BE2C (cell line): ENCODE measurements around the gene TBATA.
"Not testable (repeated sequence)": the region's sequence is repeated elsewhere in the genome, so short reads cannot be mapped to it uniquely, and the experiment has no call there.

Experiments
- DNase-seq: peaks from one replicate; pipeline ENCODE4 v3.0.0-alpha.2; 2020
- H3K27me3 ChIP-seq: fragments of 250-450 bp; sonication (Bioruptor Pico); 2 replicates; pipeline ENCODE4 v1.5.1; 2020; ENCODE audit warnings: mild to moderate bottlenecking
- H3K36me3 ChIP-seq: fragments of 250-450 bp; sonication (Bioruptor Pico); 2 replicates; pipeline ENCODE4 v1.5.1; 2020; ENCODE audit warnings: mild to moderate bottlenecking
- H3K4me1 ChIP-seq: fragments of 250-450 bp; sonication (Bioruptor Pico); 2 replicates; pipeline ENCODE4 v1.5.1; 2020
- H3K4me3 ChIP-seq: 2 replicates; pipeline ENCODE4 v1.5.1; 2011; ENCODE audit warnings: low read depth, low read length
- H3K9me3 ChIP-seq: fragments of 250-450 bp; sonication (Bioruptor Pico); 2 replicates; pipeline ENCODE4 v1.5.1; 2020
- TF ChIP-seq, protein P1 (sequence below): IDR thresholded peaks from 2 replicates; pipeline ENCODE4 v1.5.1; 2012; ENCODE audit warnings: mild to moderate bottlenecking, low read depth, low read length

TBATA gene

DNA sequence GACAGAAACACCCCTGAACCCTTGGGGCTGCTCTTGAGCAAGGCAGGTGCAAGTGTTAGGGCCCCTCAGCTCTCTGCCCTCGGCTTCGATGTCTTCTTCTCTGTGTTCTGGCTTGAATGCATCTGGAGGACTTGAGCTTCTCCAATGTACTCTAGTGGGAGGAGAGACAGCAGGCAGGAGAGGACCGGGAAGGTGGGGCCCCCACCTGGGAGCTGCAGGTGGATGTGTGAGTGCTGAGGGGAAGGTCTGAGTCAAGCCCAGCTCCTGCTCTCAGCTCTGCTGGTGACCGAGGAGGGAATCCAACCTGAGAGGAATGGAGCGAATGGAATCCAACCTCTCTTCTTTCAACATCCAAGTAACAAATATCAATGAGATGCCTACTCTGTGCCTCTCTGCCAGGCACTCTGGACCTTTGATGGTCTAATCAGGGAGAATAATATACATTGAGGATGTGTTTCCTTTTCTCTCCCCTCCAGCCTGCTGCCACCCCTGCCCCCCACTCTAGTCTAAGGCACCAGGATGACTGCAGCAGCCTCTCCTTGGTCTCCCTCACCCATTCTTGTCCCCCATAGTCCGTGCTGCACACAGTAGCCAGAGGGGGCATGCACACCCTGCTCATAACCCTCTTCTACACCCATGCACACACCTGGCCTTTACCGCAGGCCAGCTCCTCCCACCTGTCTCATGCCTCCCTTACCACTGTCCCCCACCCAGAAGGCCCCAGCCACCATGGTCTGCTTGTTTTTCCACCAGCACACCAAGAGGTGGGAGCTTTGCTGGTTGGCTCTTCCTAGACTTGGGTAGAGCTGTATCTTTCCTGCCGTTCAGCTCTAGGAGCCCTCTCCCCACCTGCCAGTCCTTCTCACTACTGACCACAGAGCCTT is 13.6 kb downstream of the TBATA start:
- Histone ChIP-seq H3K4me1 (no peaks in the 10 kb centered on the region), H3K4me3 (no peak overlapping the region), H3K36me3 (no peaks in the 10 kb centered on the region), H3K9me3 (no peaks in the 10 kb centered on the region), H3K27me3 (no peaks in the 10 kb centered on the region)
- DNase-seq = no peak
- TF ChIP-seq, protein P1, sequence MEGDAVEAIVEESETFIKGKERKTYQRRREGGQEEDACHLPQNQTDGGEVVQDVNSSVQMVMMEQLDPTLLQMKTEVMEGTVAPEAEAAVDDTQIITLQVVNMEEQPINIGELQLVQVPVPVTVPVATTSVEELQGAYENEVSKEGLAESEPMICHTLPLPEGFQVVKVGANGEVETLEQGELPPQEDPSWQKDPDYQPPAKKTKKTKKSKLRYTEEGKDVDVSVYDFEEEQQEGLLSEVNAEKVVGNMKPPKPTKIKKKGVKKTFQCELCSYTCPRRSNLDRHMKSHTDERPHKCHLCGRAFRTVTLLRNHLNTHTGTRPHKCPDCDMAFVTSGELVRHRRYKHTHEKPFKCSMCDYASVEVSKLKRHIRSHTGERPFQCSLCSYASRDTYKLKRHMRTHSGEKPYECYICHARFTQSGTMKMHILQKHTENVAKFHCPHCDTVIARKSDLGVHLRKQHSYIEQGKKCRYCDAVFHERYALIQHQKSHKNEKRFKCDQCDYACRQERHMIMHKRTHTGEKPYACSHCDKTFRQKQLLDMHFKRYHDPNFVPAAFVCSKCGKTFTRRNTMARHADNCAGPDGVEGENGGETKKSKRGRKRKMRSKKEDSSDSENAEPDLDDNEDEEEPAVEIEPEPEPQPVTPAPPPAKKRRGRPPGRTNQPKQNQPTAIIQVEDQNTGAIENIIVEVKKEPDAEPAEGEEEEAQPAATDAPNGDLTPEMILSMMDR = no peak

DNA sequence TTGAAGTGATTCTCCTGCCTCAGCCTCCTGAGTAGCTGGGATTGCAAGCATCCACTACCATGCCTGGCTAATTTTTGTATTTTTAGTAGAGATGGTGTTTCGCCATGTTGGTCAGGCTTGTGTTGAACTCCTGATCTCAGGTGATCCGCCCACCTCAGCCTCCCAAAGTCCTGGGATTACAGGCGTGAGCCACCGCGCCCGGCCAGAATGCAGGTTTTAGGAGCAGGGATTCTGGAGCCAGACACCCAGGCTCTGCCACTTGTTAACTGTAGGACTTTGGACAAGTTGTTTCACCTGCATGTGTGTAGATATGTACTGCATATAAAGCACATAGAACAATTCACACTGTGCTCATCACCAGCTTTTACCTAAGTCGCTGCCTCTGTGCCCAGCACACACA is 14.7 kb downstream of the TBATA start:
- not testable (repeated sequence) for H3K36me3 ChIP-seq

DNA sequence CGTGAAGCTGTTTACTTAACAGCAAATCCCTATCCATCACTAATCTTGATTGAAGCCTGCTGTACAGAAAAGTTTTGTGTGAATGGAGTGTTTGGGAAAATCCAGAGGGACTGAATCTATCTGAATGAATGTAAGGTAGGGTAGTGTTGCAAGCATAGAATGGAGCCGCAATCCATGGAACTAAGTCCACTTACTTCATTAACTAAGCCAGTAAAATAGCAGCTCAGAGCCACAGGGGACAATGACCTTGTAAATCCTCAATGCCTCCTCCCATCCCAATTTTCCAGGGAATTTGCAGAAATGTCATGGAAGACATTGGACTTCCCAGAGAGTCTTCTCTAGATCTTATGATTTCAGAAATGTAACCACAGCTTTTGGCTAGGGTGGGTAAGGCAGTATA is 15.2 kb downstream of the TBATA start:
- DNase-seq = no peak
- Histone ChIP-seq H3K36me3 (no peaks in the 10 kb centered on the region), H3K27me3 (no peaks in the 10 kb centered on the region), H3K4me3 (no peak overlapping the region), H3K9me3 (no peaks in the 10 kb centered on the region), H3K4me1 (no peaks in the 10 kb centered on the region)
- TF ChIP-seq, protein P1 = no peak

More for the DNA sequence above, 14.7 kb downstream of the TBATA start:
- not testable (repeated sequence) for H3K4me3 ChIP-seq, H3K9me3 ChIP-seq, H3K27me3 ChIP-seq, H3K4me1 ChIP-seq, DNase-seq

DNA sequence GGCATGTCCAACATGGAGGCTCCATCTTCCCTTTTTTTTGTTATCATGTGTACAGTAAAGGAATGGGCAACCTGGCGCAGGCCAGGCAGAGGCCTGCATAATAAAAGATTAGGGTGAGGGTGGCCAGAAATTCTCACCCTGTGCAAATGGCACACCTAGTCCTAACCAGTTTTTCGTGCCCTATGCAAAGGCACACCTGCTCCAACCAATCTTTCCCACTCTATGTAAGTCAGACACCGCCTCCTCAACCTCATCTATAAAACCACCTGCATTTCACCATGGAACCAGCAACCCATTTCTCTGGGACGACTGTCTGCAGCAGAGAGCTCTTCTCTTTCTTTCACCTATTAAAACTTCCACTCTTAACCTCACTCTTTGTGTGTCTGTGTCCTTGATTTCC is 16.1 kb downstream of the TBATA start:
- H3K36me3 ChIP-seq = no peaks in the 10 kb centered on the region
- no peaks in the 10 kb centered on the region for H3K9me3 ChIP-seq
- H3K4me1 ChIP-seq = no peaks in the 10 kb centered on the region
- TF ChIP-seq, protein P1 = no peak
- DNase-seq = no peak
- no peak overlapping the region for H3K4me3 ChIP-seq
- no peaks in the 10 kb centered on the region for H3K27me3 ChIP-seq

DNA sequence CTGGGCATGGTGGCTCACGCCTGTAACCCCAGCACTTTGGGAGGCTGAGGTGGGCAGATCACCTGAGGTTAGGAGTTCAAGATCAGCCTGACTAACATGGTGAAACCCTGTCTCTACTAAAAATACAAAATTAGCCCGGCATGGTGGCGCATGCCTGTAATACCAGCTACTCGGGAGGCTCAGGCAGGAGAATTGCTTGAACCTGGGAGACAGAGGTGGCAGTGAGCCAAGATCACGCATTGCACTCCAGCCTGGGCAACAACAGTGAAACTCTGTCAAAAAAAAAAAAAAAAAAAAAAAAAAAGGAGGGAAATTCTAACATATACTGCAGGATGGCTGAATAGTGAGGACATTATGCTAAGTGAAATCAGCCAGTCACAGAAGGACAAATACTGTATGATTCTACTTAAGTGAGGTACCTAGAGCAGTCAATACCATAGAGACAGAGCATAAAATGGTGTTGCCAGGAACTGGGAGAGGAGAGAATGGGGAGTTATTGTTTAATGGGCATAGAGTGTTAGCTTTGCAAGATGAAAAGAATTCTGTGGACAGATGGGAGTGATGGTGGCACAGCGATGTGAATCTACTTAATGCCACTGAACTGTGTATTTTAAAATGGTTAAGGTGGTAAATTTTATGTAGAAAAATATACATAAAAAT is 17.0 kb downstream of the TBATA start:
- not testable (repeated sequence) for H3K4me1 ChIP-seq, H3K27me3 ChIP-seq, DNase-seq, H3K9me3 ChIP-seq, H3K36me3 ChIP-seq, H3K4me3 ChIP-seq

DNA sequence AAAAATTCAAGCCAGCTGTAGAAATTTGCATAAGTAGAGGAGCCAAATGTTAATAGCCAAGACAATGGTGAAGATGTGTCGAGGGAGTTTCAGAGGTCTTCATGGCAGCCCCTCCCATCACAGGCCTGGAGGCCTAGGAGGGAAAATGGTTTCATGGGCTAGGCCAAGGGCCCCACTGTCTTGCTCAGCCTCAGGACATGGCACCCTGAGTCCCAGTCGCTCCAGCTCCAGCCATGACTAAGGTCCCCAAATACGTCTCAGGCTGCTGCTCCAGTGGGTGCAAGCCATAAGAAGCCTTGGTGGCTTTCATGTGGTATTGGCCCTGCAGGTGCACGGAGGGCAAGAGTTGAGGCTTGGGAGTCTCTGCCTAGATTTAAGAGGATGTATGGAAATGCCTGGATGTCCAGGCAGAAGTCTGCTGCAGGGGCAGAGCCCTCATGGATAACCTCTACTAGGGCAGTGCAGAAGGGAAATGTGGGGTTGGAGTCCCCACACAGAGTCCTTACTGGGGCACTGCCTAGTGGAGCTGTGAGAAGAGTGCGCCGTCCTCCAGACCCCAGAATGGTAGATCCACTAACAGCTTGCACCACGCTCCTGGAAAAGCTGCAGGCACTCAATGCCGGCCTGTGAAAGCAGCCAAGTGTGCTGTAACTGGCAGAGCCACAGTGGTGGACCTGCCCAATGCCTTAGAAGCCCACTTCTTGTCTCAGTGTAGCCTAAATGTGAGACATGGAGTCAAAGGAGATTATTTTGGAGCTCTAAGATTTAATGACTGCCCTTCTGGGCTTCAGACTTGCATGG is 19.2 kb downstream of the TBATA start:
- Histone ChIP-seq H3K4me1 (no peaks in the 10 kb centered on the region), H3K4me3 (no peak overlapping the region), H3K27me3 (no peaks in the 10 kb centered on the region), H3K36me3 (no peaks in the 10 kb centered on the region), H3K9me3 (no peaks in the 10 kb centered on the region)
- no peak for DNase-seq
- TF ChIP-seq, protein P1 = no peak

DNA sequence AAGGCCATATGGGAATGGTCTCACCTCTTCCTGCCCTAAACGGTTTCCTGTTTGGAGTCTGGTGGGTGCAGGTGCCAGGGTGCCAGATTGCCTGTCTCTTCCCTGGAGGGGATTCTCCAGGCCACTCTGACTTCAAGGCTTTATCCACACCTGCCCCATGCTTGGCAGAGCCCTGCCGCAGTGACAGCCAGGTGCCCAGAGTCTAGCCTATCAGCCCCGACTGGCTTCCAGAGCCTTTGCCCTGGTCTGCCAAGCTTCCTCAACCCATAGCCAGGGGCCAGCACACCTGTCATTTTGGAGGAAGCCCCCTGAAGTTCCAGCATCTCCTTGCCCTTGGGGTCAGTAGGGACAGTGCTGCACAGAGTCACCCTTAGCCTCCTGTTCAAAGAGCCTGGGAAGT is 21.6 kb downstream of the TBATA start:
- Histone ChIP-seq H3K4me1 (peaks cover 7% of the 10 kb centered on the region; the same call in 1 of the 2 replicates), H3K9me3 (no peaks in the 10 kb centered on the region), H3K4me3 (no peak overlapping the region), H3K36me3 (no peaks in the 10 kb centered on the region), H3K27me3 (no peaks in the 10 kb centered on the region)
- DNase-seq = no peak
- TF ChIP-seq, protein P1 = no peak
